H1 (cell line): Measurements from ENCODE around the gene ADK. TPM values are rescaled to one million over a fixed set of nuclear protein-coding genes. Genes with fewer than 3 reads are reported as not detected.

Source experiments
- CTCF ChIA-PET: fragments of 300-600 bp; sonication (Branson Sonifier 250); formaldehyde crosslinking; loops from one replicate; lab custom pipeline; 2021; ENCODE audit not compliant: partially characterized antibody; lab: Charles Lee
- POLR2A ChIA-PET: fragments of 300-600 bp; sonication (Branson Sonifier 250); formaldehyde crosslinking; loops from one replicate; lab custom pipeline; 2021; ENCODE audit warnings: inconsistent platforms; ENCODE audit not compliant: partially characterized antibody; lab: Charles Lee
- DNase-seq, 2 experiments: peaks; one replicate each; pipeline versions ENCODE4 v3.0.0 to v3.0.0-alpha.2; 2010 to 2022; ENCODE audit warnings: low spot score in 2 of 2, low read depth in 1 of 2, mixed read lengths in 1 of 2
- FAIRE-seq: peaks from 2 replicates; lab custom pipeline; 2011; peaks lifted over from hg19 to GRCh38; lab: Jason Lieb, UNC
- H2AFZ ChIP-seq: 2 replicates; pipeline ENCODE4 v1.8.1; 2012; ENCODE audit warnings: low read length, inconsistent platforms
- H2AK5ac ChIP-seq: 2 replicates; pipeline ENCODE4 v1.6.1; 2013; ENCODE audit warnings: low read depth, low read length
- H2BK120ac ChIP-seq: replicated peaks from 2 replicates; pipeline ENCODE3; 2013; ENCODE audit warnings: low read depth, low read length, inconsistent platforms
- H2BK12ac ChIP-seq: 2 replicates; pipeline ENCODE4 v1.6.1; 2013; ENCODE audit warnings: low read depth, low read length
- H2BK15ac ChIP-seq: 2 replicates; pipeline ENCODE4 v1.6.1; 2013; ENCODE audit warnings: low read length
- H2BK20ac ChIP-seq: 2 replicates; pipeline ENCODE4 v1.6.1; 2013; ENCODE audit warnings: low read length
- H2BK5ac ChIP-seq: 2 replicates; pipeline ENCODE4 v1.6.1; 2013; ENCODE audit warnings: low read depth, low read length
- H3K14ac ChIP-seq: 2 replicates; pipeline ENCODE4 v1.6.1; 2013; ENCODE audit warnings: inconsistent platforms; ENCODE audit not compliant: insufficient read length
- H3K18ac ChIP-seq: 2 replicates; pipeline ENCODE4 v1.6.1; 2013; ENCODE audit warnings: low read length; ENCODE audit errors: extremely low read depth
- H3K23ac ChIP-seq: 2 replicates; pipeline ENCODE4 v1.6.1; 2013; ENCODE audit warnings: inconsistent platforms; ENCODE audit not compliant: insufficient read length
- H3K23me2 ChIP-seq: 2 replicates; pipeline ENCODE4 v1.6.1; 2013; ENCODE audit warnings: low read depth, low read length
- H3K27ac ChIP-seq: 2 replicates; pipeline ENCODE4 v1.6.1; 2011; ENCODE audit warnings: low read depth, low read length, inconsistent platforms
- H3K27me3 ChIP-seq, 4 experiments: replicated peaks in 1 of 4; 1 replicate in 1 of 4; 2 replicates in 3 of 4; pipeline versions ENCODE4 v1.6.1 to v1.8.1; 2011 to 2013; ENCODE audit warnings: low read length in 3 of 4, mild to moderate bottlenecking in 3 of 4, inconsistent platforms in 2 of 4, mixed read lengths in 2 of 4, moderate library complexity in 1 of 4; ENCODE audit not compliant: control insufficient read depth in 3 of 4, insufficient read depth in 3 of 4; ENCODE audit errors: extremely low read depth in 1 of 4
- H3K36me3 ChIP-seq, 4 experiments: 2 replicates each; pipeline versions ENCODE4 v1.6.1 to v1.8.1; 2011 to 2013; ENCODE audit warnings: mild to moderate bottlenecking in 4 of 4, low read length in 3 of 4, moderate library complexity in 2 of 4, control low read depth in 1 of 4, inconsistent platforms in 1 of 4; ENCODE audit not compliant: insufficient read depth in 4 of 4, control insufficient read depth in 2 of 4
- H3K4ac ChIP-seq: replicated peaks from 2 replicates; pipeline ENCODE3; 2013; ENCODE audit warnings: low read length, low read depth, mixed read lengths, inconsistent platforms; ENCODE audit not compliant: insufficient read length
- H3K4me1 ChIP-seq, 4 experiments: replicated peaks in 1 of 4; 1 replicate in 1 of 4; 2 replicates in 3 of 4; pipeline versions ENCODE4 v1.6.1 to v1.8.1; 2011 to 2013; ENCODE audit warnings: low read length in 3 of 4, inconsistent platforms in 2 of 4, mixed read lengths in 1 of 4; ENCODE audit not compliant: insufficient read depth in 4 of 4, control insufficient read depth in 3 of 4
- H3K4me2 ChIP-seq, 2 experiments: 2 replicates each; pipeline versions ENCODE4 v1.6.1 to v1.8.1; 2011 to 2013; ENCODE audit warnings: low read depth in 2 of 2, low read length in 2 of 2, control low read depth in 1 of 2, inconsistent platforms in 1 of 2, mild to moderate bottlenecking in 1 of 2; ENCODE audit not compliant: insufficient read depth in 1 of 2
- H3K4me3 ChIP-seq, 4 experiments: fragments of 200-600, 300-600 bp in 1 of 4; sonication (generic), shearing (Covaris generic), sonication (Bioruptor Twin) in 1 of 4; 2 replicates each; pipeline versions ENCODE4 v1.5.1 to v1.8.1; 2011 to 2016; ENCODE audit warnings: low read length in 4 of 4, low read depth in 3 of 4, control low read depth in 2 of 4, inconsistent platforms in 2 of 4, mild to moderate bottlenecking in 2 of 4, mixed read lengths in 1 of 4, moderate library complexity in 1 of 4; ENCODE audit not compliant: insufficient read depth in 2 of 4; ENCODE audit errors: extremely low read depth in 1 of 4
- H3K56ac ChIP-seq: replicated peaks from 2 replicates; pipeline ENCODE3; 2013; ENCODE audit warnings: low read depth, mild to moderate bottlenecking, mixed read lengths, low read length, inconsistent platforms; ENCODE audit not compliant: insufficient read length
- H3K79me1 ChIP-seq: 2 replicates; pipeline ENCODE4 v1.6.1; 2013; ENCODE audit warnings: low read depth, low read length, control low read depth
- H3K79me2 ChIP-seq, 2 experiments: 2 replicates each; pipeline versions ENCODE4 v1.6.1 to v1.8.1; 2012 to 2013; ENCODE audit warnings: low read length in 2 of 2, mild to moderate bottlenecking in 2 of 2, inconsistent platforms in 1 of 2; ENCODE audit not compliant: insufficient read depth in 2 of 2, control insufficient read depth in 1 of 2
- H3K9ac ChIP-seq, 4 experiments: replicated peaks in 1 of 4; 1 replicate in 1 of 4; 2 replicates in 3 of 4; pipeline versions ENCODE4 v1.6.1 to v1.8.1; 2011 to 2013; ENCODE audit warnings: low read depth in 3 of 4, low read length in 3 of 4, control low read depth in 2 of 4, mild to moderate bottlenecking in 2 of 4, moderate library complexity in 2 of 4, inconsistent platforms in 1 of 4; ENCODE audit errors: extremely low read depth in 1 of 4
- H3K9me3 ChIP-seq, 2 experiments: 2 replicates each; pipeline versions ENCODE4 v1.6.1 to v1.8.1; 2012 to 2013; ENCODE audit warnings: mild to moderate bottlenecking in 2 of 2, moderate library complexity in 2 of 2, control low read depth in 1 of 2, inconsistent platforms in 1 of 2, low read depth in 1 of 2, low read length in 1 of 2, mixed read lengths in 1 of 2; ENCODE audit not compliant: insufficient read depth in 2 of 2
- H4K20me1 ChIP-seq, 2 experiments: replicated peaks in 1 of 2; 2 replicates each; pipeline versions ENCODE3 to v1.8.1; 2011 to 2013; ENCODE audit warnings: inconsistent platforms in 2 of 2, low read length in 2 of 2, mild to moderate bottlenecking in 1 of 2; ENCODE audit not compliant: insufficient read depth in 2 of 2, control insufficient read depth in 1 of 2
- H4K5ac ChIP-seq: 2 replicates; pipeline ENCODE4 v1.6.1; 2013; ENCODE audit warnings: low read length, low read depth, mixed read lengths, inconsistent platforms; ENCODE audit not compliant: insufficient read length
- H4K8ac ChIP-seq: 2 replicates; pipeline ENCODE4 v1.8.0; 2013; ENCODE audit warnings: mild to moderate bottlenecking, moderate library complexity, low read length, inconsistent platforms; ENCODE audit not compliant: insufficient read depth; ENCODE audit errors: extremely low read depth
- H4K91ac ChIP-seq: replicated peaks from 2 replicates; pipeline ENCODE3; 2013; ENCODE audit warnings: low read length, mixed read lengths, inconsistent platforms; ENCODE audit not compliant: insufficient read length
- SP2 ChIP-seq: IDR thresholded peaks from 2 replicates; pipeline ENCODE4 v1.6.1; 2012; ENCODE audit warnings: mild to moderate bottlenecking, low read length, inconsistent platforms
- WGBS, 2 experiments: shearing (Covaris generic) in 1 of 2; methylation state at CpG; one replicate each; pipeline versions ENCODE4 v1.1.6 to v1.1.7; 2013 to 2015; ENCODE audit warnings: low lambda C conversion rate in 2 of 2, mixed read lengths in 2 of 2, inconsistent platforms in 1 of 2, low coverage in 1 of 2, missing lambda C conversion rate in 1 of 2; ENCODE audit not compliant: insufficient replicate concordance in 2 of 2, insufficient coverage in 1 of 2, insufficient read length in 1 of 2; ENCODE audit errors: extremely low coverage in 1 of 2, missing lambda C conversion rate in 1 of 2; 5-methylcytosine and 5-hydroxymethylcytosine counted together
- polyA plus RNA-seq, 7 experiments: library from polyadenylated mRNA; depleted of rRNA in 3 of 7; stranded (reverse) in 5 of 7; unstranded in 2 of 7; fragments of >200 nt in 5 of 7; fragments of 200-250 nt in 2 of 7; gene quantifications; 1 replicate in 5 of 7; 2 replicates in 1 of 7; 4 replicates in 1 of 7; pipeline versions ENCODE4 v1.2.1 to v1.2.3, GENCODE V29; 2011 to 2013; ENCODE audit warnings: missing spikeins in 2 of 7, mixed read lengths in 2 of 7
- total RNA-seq: library from RNA; stranded (reverse); fragmentation: NEBNext Ultra II Directional; extraction: Animal tissue kit (Norgen Biotek cat#: 25700); gene quantifications from 2 replicates; pipeline ENCODE4 v1.2.1, GENCODE V29; 2021

Gene ADK
- total and polyA plus RNA-seq, 2 of the 8 experiments (the other 6 are each of a cell fraction or from before 2014, with no cell fraction given), result 12.3 to 42.4 TPM

DNA sequence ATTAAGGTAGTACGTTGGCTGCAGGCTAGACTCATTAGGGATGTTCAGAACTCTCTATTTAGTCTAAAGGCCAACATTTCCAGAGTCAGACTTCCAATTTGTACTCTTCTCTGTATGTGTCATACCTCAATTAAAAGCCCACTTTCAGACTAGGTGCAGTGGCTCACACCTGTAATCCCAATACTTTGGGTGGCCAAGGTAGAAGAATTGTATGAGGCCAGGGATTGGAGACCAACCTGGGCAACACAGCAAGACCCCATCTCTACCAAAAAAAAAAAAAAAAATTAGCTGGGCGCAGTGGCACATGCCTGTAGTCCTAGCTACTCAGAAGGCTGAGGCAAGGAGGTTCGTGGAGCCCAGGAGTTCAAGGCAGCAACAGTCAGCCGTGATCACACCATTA is 484.6 kb downstream of the ADK start:
- no peak for DNase-seq
- peaks cover 0 to 3% of the 10 kb centered on the region in 2 experiments; a peak in 2 of 4 replicates for H3K9me3 ChIP-seq
- H3K23ac ChIP-seq, result no peak overlapping the region
- no peak overlapping the region for H3K18ac ChIP-seq
- H4K91ac ChIP-seq, result no peak overlapping the region
- POLR2A ChIA-PET, result interaction anchor here (0.7 kb wide), 1 partner anchor 11 kb away, joined by 3 read pairs; no protein-coding TSS in a partner anchor
- H2BK15ac ChIP-seq, result no peak overlapping the region
- no peak overlapping the region for H4K8ac ChIP-seq
- H3K9ac ChIP-seq, result no peak overlapping the region
- no peak overlapping the region for H2BK12ac ChIP-seq
- no peak overlapping the region for H3K14ac ChIP-seq
- H3K79me1 ChIP-seq, result no peaks in the 10 kb centered on the region
- H3K4me3 ChIP-seq, result no peak overlapping the region
- no peak overlapping the region for H4K5ac ChIP-seq
- H3K4me1 ChIP-seq, result peaks cover 0 to 4% (median 2%) of the 10 kb centered on the region in 4 experiments; a peak in 1 of 7 replicates
- H4K20me1 ChIP-seq, result no peaks in the 10 kb centered on the region
- H2BK120ac ChIP-seq, result no peak overlapping the region
- H3K4me2 ChIP-seq, result no peak overlapping the region
- H2AK5ac ChIP-seq, result no peak overlapping the region
- no peak overlapping the region for H2AFZ ChIP-seq
- H3K27ac ChIP-seq, result no peak overlapping the region
- no peak overlapping the region for H3K4ac ChIP-seq
- 81% methylated on average over 3 of the region's 4 CpGs; no CpG with 5 or more reads in 1 of the 2 experiments for WGBS, 2 experiments
- H2BK5ac ChIP-seq, result no peak overlapping the region
- CTCF ChIA-PET, result interaction anchor here (1.1 kb wide), 1 partner anchor 8 kb away, joined by 4 read pairs; no protein-coding TSS in a partner anchor
- no peak for TF ChIP-seq SP2
- TF ChIP-seq, all 59 proteins: peak for 0
- Histone ChIP-seq H3K23me2 (no peaks in the 10 kb centered on the region), H2BK20ac (no peak overlapping the region), H3K79me2 (no peaks in the 10 kb centered on the region), H3K36me3 (no peaks in the 10 kb centered on the region), H3K27me3 (no peaks in the 10 kb centered on the region), H3K56ac (no peak overlapping the region)
- no peak for FAIRE-seq
